K562 (cell line): Measurements from ENCODE around the gene RNF223. TPM values are rescaled to one million over a fixed set of nuclear protein-coding genes. Genes with fewer than 3 reads are reported as not detected.

Experiments
- AFF1 ChIP-seq, 2 experiments: fragments of 450-650 bp; IDR thresholded peaks; 2 replicates each; pipeline ENCODE4 v1.6.1; 2018; ENCODE audit warnings: mild to moderate bottlenecking in 2 of 2, low read depth in 1 of 2; ENCODE audit not compliant: partially characterized antibody in 2 of 2
- HDAC1 ChIP-seq, 2 experiments: fragments of 450-650 bp; IDR thresholded peaks; 2 replicates each; pipeline ENCODE4 v1.6.1; 2016 to 2017; ENCODE audit warnings: inconsistent platforms in 1 of 2, mild to moderate bottlenecking in 1 of 2, moderate library complexity in 1 of 2
- MGA ChIP-seq: fragments of 450-650 bp; IDR thresholded peaks from 2 replicates; pipeline ENCODE4 v1.6.1; 2016; ENCODE audit warnings: mild to moderate bottlenecking, moderate library complexity
- SMC3 ChIP-seq: conservative IDR thresholded peaks from 2 replicates; pipeline ENCODE4 v1.6.1; 2011; ENCODE audit warnings: low read depth, low read length, improper control_type of control experiment; ENCODE audit not compliant: insufficient read depth
- STAT5B ChIP-seq: fragments of 250-450 bp; sonication (Bioruptor Pico); IDR thresholded peaks from 2 replicates; pipeline ENCODE4 v1.8.0; 2021; ENCODE audit warnings: mild to moderate bottlenecking, inconsistent platforms
- ZNF212 ChIP-seq: fragments of 450-650 bp; formaldehyde crosslinking; IDR thresholded peaks from 2 replicates; pipeline ENCODE4 v1.4.0; 2020; ENCODE audit warnings: mild to moderate bottlenecking
- ZNF280B ChIP-seq: fragments of 250-450 bp; sonication (Bioruptor Pico); IDR thresholded peaks from 2 replicates; pipeline ENCODE4 v1.5.1; 2021; ENCODE audit warnings: mild to moderate bottlenecking
- ZNF316 ChIP-seq: fragments of 450-650 bp; IDR thresholded peaks from 2 replicates; pipeline ENCODE4 v1.6.1; 2016
- ZNF347 ChIP-seq: fragments of 450-650 bp; formaldehyde crosslinking; IDR thresholded peaks from 2 replicates; pipeline ENCODE4 v1.4.0; 2020; ENCODE audit warnings: low read depth, mild to moderate bottlenecking, moderate library complexity
- polyA plus RNA-seq, 8 experiments: library from polyadenylated mRNA; depleted of rRNA in 4 of 8; stranded (reverse) in 5 of 8; unstranded in 3 of 8; fragments of >200 nt; fragmentation: Nextera tagmentation in 2 of 8; fragmentation: Illumina TruSeq in 1 of 8; extraction: Ambion mirVana in 2 of 8; extraction: Trizol in 1 of 8; gene quantifications; 2 replicates each; pipeline versions ENCODE4 v1.2.1 to v1.2.3, GENCODE V29; 2011 to 2014; ENCODE audit warnings: inconsistent platforms in 1 of 8, missing spikeins in 1 of 8
- total RNA-seq, 7 experiments: library from RNA; depleted of rRNA in 6 of 7; stranded (reverse); fragments of >200 nt in 6 of 7; fragmentation: Illumina TruSeq in 2 of 7; extraction: Trizol in 2 of 7; gene quantifications; 2 replicates each; pipeline versions ENCODE4 v1.2.1 to v1.2.3, GENCODE V29; 2011 to 2021; ENCODE audit warnings: low replicate concordance in 1 of 7

RNF223 gene
- total and polyA plus RNA-seq, 9 of the 15 experiments (the other 6 are each of a cell fraction or from before 2014, with no cell fraction given), result 0.04 to 0.32 TPM; not detected in 7

- TF ChIP-seq MGA (peak; percentile 52; the same call in 1 of the 2 replicates), ZNF347 (CRISPR knock-in tag) (no peak), STAT5B (no peak), ZNF280B (no peak), SMC3 (peak; percentile 96), ZNF212 (CRISPR knock-in tag) (no peak), ZNF316 (no peak), HDAC1 (IDR thresholded peaks at IDR 0.05) (peak in 1 of 2 experiments; percentile 79; a peak in 1 of 4 replicates), AFF1 (IDR thresholded peaks at IDR 0.05; ENCODE audit: low read depth in 1 of 2, partially characterized antibody in 2 of 2) (no peak)
Measured at GRCh38 chr1:1063945-1064831, 9.9 kb downstream of the RNF223 start (continued).
